ENCODE data around the gene ANKRD63.

DNA sequence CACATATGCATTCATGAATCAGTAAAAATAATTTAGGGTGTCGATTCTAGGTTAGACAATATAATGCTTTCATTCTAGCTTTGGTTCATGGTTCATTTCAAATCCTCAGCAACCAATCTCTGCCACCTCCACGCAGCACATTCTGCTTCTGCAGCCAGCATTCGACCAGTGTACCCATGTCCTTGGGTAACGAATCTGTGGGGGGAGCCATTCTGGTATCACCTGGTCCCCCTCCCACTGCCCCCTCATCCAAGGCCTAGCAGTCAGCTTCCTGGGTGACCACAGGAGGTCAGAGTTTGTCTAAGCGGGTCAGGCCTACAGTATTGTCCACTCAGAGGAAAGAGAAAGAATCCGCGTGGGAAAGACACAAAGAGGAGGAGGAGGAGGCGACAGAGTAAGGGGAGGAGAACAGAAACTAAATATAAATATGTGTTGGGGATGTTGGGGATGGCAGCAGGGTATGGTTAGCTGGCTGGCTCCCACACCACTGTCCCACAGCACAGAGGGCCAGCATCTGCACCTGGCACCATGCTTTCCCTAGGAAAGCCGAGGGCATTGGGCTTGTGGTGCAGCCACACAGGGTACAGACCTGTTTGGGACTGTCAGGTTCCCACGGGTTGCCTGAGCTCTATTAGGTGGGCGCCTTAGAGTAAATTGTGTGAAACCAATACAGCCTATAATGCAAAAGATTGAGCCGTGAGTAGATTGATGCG, 31.9 kb downstream of the ANKRD63 start:
- TF ChIP-seq, protein P1, sequence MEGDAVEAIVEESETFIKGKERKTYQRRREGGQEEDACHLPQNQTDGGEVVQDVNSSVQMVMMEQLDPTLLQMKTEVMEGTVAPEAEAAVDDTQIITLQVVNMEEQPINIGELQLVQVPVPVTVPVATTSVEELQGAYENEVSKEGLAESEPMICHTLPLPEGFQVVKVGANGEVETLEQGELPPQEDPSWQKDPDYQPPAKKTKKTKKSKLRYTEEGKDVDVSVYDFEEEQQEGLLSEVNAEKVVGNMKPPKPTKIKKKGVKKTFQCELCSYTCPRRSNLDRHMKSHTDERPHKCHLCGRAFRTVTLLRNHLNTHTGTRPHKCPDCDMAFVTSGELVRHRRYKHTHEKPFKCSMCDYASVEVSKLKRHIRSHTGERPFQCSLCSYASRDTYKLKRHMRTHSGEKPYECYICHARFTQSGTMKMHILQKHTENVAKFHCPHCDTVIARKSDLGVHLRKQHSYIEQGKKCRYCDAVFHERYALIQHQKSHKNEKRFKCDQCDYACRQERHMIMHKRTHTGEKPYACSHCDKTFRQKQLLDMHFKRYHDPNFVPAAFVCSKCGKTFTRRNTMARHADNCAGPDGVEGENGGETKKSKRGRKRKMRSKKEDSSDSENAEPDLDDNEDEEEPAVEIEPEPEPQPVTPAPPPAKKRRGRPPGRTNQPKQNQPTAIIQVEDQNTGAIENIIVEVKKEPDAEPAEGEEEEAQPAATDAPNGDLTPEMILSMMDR (IDR thresholded peaks at IDR 0.05 in 2 of 3, conservative IDR thresholded peaks at IDR 0.05 in 1 of 3; ENCODE audit: insufficient read depth in 2 of 3, low read depth in 1 of 3, low read length in 3 of 3): peak in 2 of 3 experiments; percentile 10 to 26; a peak in 2 of 6 replicates
- TF ChIP-seq GABPB1 (CRISPR knock-in tag; IDR thresholded peaks at IDR 0.05) (no peak), DACH1 (IDR thresholded peaks at IDR 0.05; ENCODE audit: partially characterized antibody) (no peak), SRSF9 (IDR thresholded peaks at IDR 0.05; ENCODE audit: borderline replicate concordance, low read depth, low read length) (no peak), MAFK (IDR thresholded peaks at IDR 0.05; ENCODE audit: low read length) (no peak), PHB (CRISPR knock-in tag; IDR thresholded peaks at IDR 0.05) (no peak), U2AF1 (optimal IDR thresholded peaks at IDR 0.05; ENCODE audit: low read depth, low read length) (no peak), GATAD2A (IDR thresholded peaks at IDR 0.05) (no peak), ZFX (CRISPR knock-in tag; IDR thresholded peaks at IDR 0.05) (no peak), ZNF717 (CRISPR knock-in tag; IDR thresholded peaks at IDR 0.05) (no peak), BRD4 (IDR thresholded peaks at IDR 0.05) (no peak), TCFL5 (CRISPR knock-in tag; conservative IDR thresholded peaks at IDR 0.05) (no peak)
- TF ChIP-seq, protein P2, sequence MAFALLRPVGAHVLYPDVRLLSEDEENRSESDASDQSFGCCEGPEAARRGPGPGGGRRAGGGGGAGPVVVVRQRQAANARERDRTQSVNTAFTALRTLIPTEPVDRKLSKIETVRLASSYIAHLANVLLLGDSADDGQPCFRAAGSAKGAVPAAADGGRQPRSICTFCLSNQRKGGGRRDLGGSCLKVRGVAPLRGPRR (CRISPR knock-in tag; IDR thresholded peaks at IDR 0.05): no peak

All from K562 (cell line).